Brain microvascular endothelial cell (primary cell): ENCODE measurements around the gene SIGLEC14.

Experiments
- DNase-seq: peaks from one replicate; pipeline ENCODE4 v3.0.0-alpha.2; 2020
- H3K27ac ChIP-seq: fragments of 250-450 bp; sonication (Bioruptor Pico); 2 replicates; pipeline ENCODE4 v1.5.1; 2020; ENCODE audit warnings: mild to moderate bottlenecking, moderate library complexity
- H3K27me3 ChIP-seq: fragments of 250-450 bp; sonication (Bioruptor Pico); replicated peaks from 2 replicates; pipeline ENCODE4 v1.5.1; 2020; ENCODE audit warnings: mild to moderate bottlenecking
- H3K36me3 ChIP-seq: fragments of 250-450 bp; sonication (Bioruptor Pico); replicated peaks from 2 replicates; pipeline ENCODE4 v1.5.1; 2020; ENCODE audit warnings: mild to moderate bottlenecking
- H3K4me3 ChIP-seq: 2 replicates; pipeline ENCODE4 v1.5.1; 2011; ENCODE audit warnings: low read depth, mild to moderate bottlenecking, control low read depth, low read length, moderate library complexity
- in situ Hi-C: cut with HindIII; loops from 2 replicates; pipeline ENCODE4 v1.10.0; 2017; ENCODE audit warnings: low sequenced_read_pairs, low pct_ligation_motif_present
- TF ChIP-seq, protein P1 (sequence below): IDR thresholded peaks from 2 replicates; pipeline ENCODE4 v1.5.1; 2011; ENCODE audit warnings: low read depth, mild to moderate bottlenecking, moderate library complexity, low read length, control low read depth, inconsistent platforms; ENCODE audit errors: missing control alignments

SIGLEC14 gene

DNA sequence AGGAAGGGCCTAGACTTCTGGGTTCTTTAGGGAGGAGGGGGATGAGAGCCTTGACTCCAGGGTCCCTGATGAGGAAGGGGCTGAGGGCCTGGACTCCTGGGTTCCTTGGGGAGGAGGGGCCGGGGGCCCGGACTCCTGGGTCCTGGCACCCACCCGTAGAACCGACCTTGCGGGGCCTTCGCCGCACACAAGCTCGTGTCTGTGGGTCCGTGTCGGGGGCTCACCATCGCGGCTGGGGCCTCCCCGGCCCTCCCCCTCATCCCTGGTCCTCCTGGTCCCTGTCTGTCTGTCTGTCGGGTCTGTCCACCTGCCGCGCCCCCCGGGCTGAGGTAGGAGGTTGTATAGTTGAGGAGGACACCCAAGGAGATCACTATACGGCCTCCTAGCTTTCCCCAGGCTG lies 45.8 kb upstream of the SIGLEC14 start:
- Histone ChIP-seq H3K4me3 (peak overlapping the region; percentile 88), H3K36me3 (peaks cover 35% of the 10 kb centered on the region), H3K27ac (no peak overlapping the region), H3K27me3 (no peaks in the 10 kb centered on the region)
- TF ChIP-seq, protein P1, sequence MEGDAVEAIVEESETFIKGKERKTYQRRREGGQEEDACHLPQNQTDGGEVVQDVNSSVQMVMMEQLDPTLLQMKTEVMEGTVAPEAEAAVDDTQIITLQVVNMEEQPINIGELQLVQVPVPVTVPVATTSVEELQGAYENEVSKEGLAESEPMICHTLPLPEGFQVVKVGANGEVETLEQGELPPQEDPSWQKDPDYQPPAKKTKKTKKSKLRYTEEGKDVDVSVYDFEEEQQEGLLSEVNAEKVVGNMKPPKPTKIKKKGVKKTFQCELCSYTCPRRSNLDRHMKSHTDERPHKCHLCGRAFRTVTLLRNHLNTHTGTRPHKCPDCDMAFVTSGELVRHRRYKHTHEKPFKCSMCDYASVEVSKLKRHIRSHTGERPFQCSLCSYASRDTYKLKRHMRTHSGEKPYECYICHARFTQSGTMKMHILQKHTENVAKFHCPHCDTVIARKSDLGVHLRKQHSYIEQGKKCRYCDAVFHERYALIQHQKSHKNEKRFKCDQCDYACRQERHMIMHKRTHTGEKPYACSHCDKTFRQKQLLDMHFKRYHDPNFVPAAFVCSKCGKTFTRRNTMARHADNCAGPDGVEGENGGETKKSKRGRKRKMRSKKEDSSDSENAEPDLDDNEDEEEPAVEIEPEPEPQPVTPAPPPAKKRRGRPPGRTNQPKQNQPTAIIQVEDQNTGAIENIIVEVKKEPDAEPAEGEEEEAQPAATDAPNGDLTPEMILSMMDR, result no peak
- in situ Hi-C loops, result no loop called here
- DNase-seq, result no peak

DNA sequence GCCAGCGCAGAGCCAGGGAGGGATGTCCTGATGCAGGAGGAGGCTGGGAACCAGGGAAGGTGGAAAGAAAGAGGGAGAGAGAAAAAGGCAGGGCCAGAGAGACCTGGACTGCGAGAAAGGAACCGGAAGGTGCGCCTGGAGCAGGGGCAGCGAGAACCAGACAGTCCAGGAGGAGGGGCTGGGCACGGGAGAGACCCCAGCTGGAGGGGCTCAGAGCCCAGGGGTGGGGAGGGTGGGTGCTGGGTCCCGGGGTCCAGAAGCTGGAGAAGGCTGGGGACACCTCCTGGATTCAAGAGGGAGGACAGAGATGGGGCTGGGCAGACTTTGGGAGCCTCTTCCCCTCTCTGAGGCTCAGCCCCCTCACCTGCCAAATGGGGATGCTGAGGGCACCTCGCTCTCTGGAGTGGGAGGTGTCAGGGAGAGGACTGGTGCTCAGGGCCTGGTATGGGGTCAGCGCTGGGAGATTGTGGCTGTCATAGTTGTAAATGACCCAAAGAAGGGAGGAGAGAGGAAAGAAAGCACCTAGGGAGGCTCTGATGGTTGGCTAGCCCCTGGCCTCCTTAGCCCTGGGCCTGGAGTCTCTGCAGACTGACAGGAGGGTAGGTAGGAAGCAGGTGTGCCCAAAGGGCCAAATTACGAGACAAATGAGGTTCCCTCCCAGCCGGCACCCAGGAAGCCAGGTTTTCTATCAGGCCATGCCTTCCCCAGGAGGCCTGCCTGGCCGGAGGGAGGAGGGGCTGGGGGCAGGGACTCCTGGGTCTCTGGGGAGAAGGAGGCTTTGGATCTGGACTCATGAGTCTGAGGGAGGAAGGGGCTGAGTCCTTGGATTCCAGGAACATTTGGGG lies 45.2 kb upstream of the SIGLEC14 start:
- TF ChIP-seq, protein P1, result no peak
- no peak overlapping the region for H3K27ac ChIP-seq
- in situ Hi-C loops, result no loop called here
- H3K27me3 ChIP-seq, result no peaks in the 10 kb centered on the region
- H3K4me3 ChIP-seq, result peak overlapping the region; percentile 88
- DNase-seq, result no peak
- peaks cover 32% of the 10 kb centered on the region for H3K36me3 ChIP-seq

DNA sequence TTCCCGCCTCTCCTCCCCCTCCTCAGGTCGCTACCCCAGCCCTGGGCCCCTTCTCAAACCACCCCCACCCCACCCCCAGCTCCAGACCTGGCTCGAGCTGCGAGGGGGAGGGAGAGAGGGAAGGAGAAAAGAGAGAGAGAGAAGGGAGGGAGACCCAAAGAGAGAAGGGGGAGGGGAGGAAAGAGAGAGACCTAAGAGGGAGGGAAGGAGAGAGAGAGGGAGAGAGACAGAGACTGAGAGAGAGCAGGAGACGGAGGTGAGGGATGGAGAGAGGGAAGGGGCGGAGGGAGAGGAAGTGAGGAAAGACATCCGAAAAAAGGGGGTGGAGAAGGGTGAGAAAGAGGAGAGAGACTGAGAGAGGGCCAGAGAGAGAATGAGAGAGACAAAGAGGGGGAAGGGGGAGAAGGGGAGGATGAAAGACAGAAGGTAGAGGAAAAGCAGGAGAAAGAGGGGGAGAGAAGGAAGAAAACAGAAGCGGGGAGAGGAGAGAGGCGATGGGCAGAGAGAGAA lies 44.5 kb upstream of the SIGLEC14 start:
- H3K36me3 ChIP-seq, result peaks cover 26% of the 10 kb centered on the region
- no peaks in the 10 kb centered on the region for H3K27me3 ChIP-seq
- peak overlapping the region; percentile 96 for H3K27ac ChIP-seq
- peak overlapping the region; percentile 88 for H3K4me3 ChIP-seq
- in situ Hi-C loops, result no loop called here
- TF ChIP-seq, protein P1, result no peak
- DNase-seq, result no peak

DNA sequence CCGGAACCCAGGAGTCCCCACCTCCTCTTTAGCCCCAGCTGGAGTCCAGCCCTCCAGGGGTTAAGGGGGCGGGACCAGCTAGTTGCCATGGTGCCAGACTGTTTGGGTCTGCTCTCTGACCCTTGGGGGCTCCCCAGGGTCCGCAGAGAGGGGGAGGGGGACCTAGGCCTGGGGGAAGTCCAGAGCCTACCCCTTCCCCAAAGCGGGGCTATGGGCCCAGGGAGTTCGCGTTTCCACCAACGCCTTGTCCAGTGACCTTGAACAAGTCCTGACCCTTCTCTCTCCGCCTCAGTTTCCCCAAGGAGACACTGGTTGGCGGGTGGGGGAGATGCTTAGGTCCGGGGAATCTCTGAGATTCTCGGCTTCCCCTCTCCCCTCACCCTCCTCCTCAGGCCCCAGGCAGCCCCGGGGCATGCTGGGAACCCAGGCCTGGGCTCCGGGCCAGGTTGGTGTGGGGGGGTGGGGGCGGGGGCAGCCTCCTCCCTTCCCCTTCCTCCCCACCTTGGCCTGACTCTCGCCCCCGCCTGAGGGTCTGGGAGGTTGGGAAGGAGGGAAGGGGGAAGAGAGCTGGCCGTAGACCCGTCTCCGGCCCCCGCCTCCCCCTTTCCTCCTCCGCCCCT lies 43.9 kb upstream of the SIGLEC14 start:
- Histone ChIP-seq H3K27ac (peak overlapping the region; percentile 96), H3K36me3 (peaks cover 21% of the 10 kb centered on the region), H3K4me3 (peak overlapping the region; percentile 88), H3K27me3 (no peaks in the 10 kb centered on the region)
- TF ChIP-seq, protein P1, result no peak
- in situ Hi-C loops, result no loop called here
- DNase-seq, result peak; percentile 59

DNA sequence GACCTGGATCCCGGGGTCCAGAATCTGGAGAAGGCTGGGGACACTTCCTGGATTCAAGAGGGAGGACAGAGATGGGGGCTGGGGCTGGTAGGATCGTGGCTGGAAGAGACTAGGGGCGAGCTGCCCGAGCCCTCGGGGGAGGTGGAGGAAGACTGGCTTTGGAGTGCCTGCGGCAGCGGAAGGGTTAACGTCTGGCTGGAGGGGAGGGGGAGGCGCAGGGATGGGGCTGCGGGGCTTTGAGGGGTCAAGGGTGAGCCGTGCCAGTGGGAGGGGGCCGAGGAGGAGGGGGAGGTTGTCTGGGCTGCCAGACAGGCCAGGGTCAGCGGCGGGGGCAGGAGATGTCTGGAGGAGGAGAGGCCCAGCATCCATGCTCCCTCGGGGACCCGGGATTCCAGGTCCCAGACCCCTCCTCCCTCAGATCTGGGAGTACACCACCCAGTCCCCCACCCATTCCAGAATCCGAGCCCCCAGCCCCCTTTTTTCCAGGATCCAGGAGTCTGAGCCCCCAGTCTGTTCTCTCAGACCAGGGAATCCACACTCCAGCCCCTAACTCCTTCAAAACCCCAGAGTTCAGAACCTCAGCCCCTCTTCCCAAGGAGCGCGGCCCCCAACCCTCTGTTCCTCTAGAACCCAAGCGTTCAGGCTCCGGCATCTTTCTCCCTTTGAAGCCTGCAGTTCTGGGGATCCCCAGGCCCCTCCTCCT lies 43.3 kb upstream of the SIGLEC14 start:
- in situ Hi-C loops, result no loop called here
- Histone ChIP-seq H3K4me3 (peak overlapping the region; percentile 88), H3K27me3 (no peaks in the 10 kb centered on the region), H3K27ac (peak overlapping the region; percentile 96), H3K36me3 (peaks cover 14% of the 10 kb centered on the region)
- TF ChIP-seq, protein P1, result no peak
- DNase-seq, result peak; percentile 24
